Memory B cell (primary cell): ENCODE measurements around the gene PIGZ.

Experiments used
- ATAC-seq: fragments of 150-1000 bp; cut with Tn5 transposase; 2 replicates; pipeline ENCODE4 v1.10.0; 2021; ENCODE audit warnings: low read depth, mild to moderate bottlenecking, moderate library complexity
- DNase-seq, 2 donors: peaks; one replicate each; pipeline ENCODE4 v3.0.0; 2022; ENCODE audit warnings: low spot score in 2 of 2
- H3K27ac Mint-ChIP-seq: one replicate; pipeline ENCODE4 v1.8.0; 2022; ENCODE audit warnings: mild to moderate bottlenecking, moderate library complexity, mixed read lengths
- H3K27me3 Mint-ChIP-seq: one replicate; pipeline ENCODE4 v1.8.0; 2022; ENCODE audit warnings: mixed read lengths
- H3K36me3 Mint-ChIP-seq: one replicate; pipeline ENCODE4 v1.8.0; 2022; ENCODE audit warnings: mild to moderate bottlenecking, mixed read lengths
- H3K4me1 Mint-ChIP-seq: one replicate; pipeline ENCODE4 v1.8.0; 2022; ENCODE audit warnings: mixed read lengths
- H3K4me3 Mint-ChIP-seq: one replicate; pipeline ENCODE4 v1.8.0; 2022; ENCODE audit warnings: mild to moderate bottlenecking, moderate library complexity, mixed read lengths
- H3K9me3 Mint-ChIP-seq: one replicate; pipeline ENCODE4 v1.8.0; 2022; ENCODE audit warnings: mixed read lengths

PIGZ gene

GRCh38 chr3:196994056-196994455 is 25.4 kb upstream of the PIGZ start:
- ATAC-seq = no peak
- no peak overlapping the region for H3K27ac Mint-ChIP-seq
- no peaks in the 10 kb centered on the region for H3K9me3 Mint-ChIP-seq

GRCh38 chr3:196992461-196993065 is 23.9 kb upstream of the PIGZ start:
- no peak for DNase-seq
- H3K9me3 Mint-ChIP-seq = no peaks in the 10 kb centered on the region
- H3K4me1 Mint-ChIP-seq = no peaks in the 10 kb centered on the region
- H3K27me3 Mint-ChIP-seq = peaks cover 3% of the 10 kb centered on the region
- no peak overlapping the region for H3K27ac Mint-ChIP-seq
- ATAC-seq = no peak
- no peak overlapping the region for H3K4me3 Mint-ChIP-seq
- no peaks in the 10 kb centered on the region for H3K36me3 Mint-ChIP-seq

More at GRCh38 chr3:196994056-196994455, 25.4 kb upstream of the PIGZ start:
- no peaks in the 10 kb centered on the region for H3K36me3 Mint-ChIP-seq
- no peak overlapping the region for H3K4me3 Mint-ChIP-seq
- H3K4me1 Mint-ChIP-seq = no peaks in the 10 kb centered on the region
- no peaks in the 10 kb centered on the region for H3K27me3 Mint-ChIP-seq
- DNase-seq = no peak

GRCh38 chr3:196991581-196992460 is 23.2 kb upstream of the PIGZ start:
- H3K9me3 Mint-ChIP-seq = no peaks in the 10 kb centered on the region
- H3K4me3 Mint-ChIP-seq = no peak overlapping the region
- DNase-seq = no peak
- no peaks in the 10 kb centered on the region for H3K4me1 Mint-ChIP-seq
- peaks cover 6% of the 10 kb centered on the region for H3K27me3 Mint-ChIP-seq
- no peak overlapping the region for H3K27ac Mint-ChIP-seq
- no peaks in the 10 kb centered on the region for H3K36me3 Mint-ChIP-seq
- ATAC-seq = no peak

- peaks cover 6% of the 10 kb centered on the region for H3K27me3 Mint-ChIP-seq
- no peaks in the 10 kb centered on the region for H3K4me1 Mint-ChIP-seq
- no peaks in the 10 kb centered on the region for H3K36me3 Mint-ChIP-seq
- DNase-seq (no peak), ATAC-seq (no peak)
- no peak overlapping the region for H3K27ac Mint-ChIP-seq
- no peak overlapping the region for H3K4me3 Mint-ChIP-seq
- H3K9me3 Mint-ChIP-seq = no peaks in the 10 kb centered on the region
Measured at GRCh38 chr3:196990601-196991007, 22.0 kb upstream of the PIGZ start.

- Mint-ChIP-seq H3K4me1 (no peaks in the 10 kb centered on the region), H3K9me3 (no peaks in the 10 kb centered on the region), H3K27ac (no peak overlapping the region), H3K4me3 (no peak overlapping the region), H3K27me3 (peaks cover 11% of the 10 kb centered on the region), H3K36me3 (peaks cover 2% of the 10 kb centered on the region)
- DNase-seq (no peak), ATAC-seq (no peak)
Measured at GRCh38 chr3:196989721-196990262, 21.2 kb upstream of the PIGZ start.

DNA sequence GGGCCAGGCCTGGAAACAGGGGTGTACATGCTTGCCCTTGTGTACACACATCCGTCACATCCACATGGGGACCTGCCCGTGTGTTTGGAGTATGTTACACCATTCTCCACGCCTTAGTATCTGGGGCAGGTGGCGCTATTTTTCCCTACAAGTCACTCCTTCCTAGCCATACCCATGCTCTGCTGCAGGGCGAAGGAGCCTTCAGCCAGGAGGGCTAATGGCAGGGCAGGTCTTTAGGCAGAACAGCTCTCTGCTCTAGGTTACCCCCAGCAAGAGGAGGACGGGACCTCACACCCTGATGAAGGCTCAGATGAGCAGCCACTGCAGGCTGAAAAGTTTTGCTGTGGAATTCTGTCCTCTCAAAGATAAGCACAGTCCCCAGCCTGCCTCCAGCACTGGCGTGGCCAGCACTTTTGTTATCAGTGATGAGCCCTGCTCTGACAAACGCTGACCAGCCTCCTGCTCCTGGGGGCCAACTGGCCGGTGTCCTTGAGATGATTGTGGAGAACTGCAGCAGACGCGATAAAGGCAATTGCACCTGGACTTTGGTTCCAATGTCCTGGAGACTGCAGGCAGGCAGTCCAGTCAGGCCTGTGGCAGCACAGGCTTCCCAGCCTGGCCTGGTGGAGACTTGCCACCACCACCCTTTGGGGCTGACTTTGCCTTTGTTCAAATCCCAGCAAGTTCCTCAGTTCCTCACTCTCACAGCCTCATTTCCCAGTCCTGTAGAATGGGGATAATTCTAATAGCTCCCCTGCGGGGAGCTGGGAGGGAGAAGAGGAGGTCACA is 19.8 kb upstream of the PIGZ start:
- DNase-seq = no peak
- H3K4me1 Mint-ChIP-seq = no peaks in the 10 kb centered on the region
- peaks cover 14% of the 10 kb centered on the region for H3K27me3 Mint-ChIP-seq
- peaks cover 7% of the 10 kb centered on the region for H3K9me3 Mint-ChIP-seq
- H3K36me3 Mint-ChIP-seq = peaks cover 4% of the 10 kb centered on the region
- no peak overlapping the region for H3K27ac Mint-ChIP-seq
- ATAC-seq = no peak
- H3K4me3 Mint-ChIP-seq = no peak overlapping the region

DNA sequence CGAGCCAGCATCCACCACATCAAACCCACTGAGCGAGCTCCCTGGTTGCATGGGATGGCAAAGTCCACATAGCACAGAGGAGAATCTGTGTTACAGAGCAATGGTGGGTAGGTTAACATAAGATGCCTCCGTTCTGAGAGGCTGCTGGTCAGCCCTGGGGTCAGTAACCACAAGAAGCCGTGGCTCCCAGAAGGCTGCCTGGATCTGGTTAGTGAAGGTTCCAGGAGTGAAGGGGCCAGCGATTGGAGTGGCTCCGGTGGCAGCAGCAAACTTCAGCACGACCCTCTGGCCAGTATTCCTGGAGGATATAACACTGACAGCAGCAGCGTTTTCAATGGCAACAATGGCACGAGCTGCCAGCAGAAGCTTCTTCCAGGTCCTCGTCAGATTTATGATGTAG is 18.4 kb upstream of the PIGZ start:
- ATAC-seq (no peak), DNase-seq (no peak)
- peaks cover 7% of the 10 kb centered on the region for H3K36me3 Mint-ChIP-seq
- no peak overlapping the region for H3K27ac Mint-ChIP-seq
- no peaks in the 10 kb centered on the region for H3K4me1 Mint-ChIP-seq
- no peak overlapping the region for H3K4me3 Mint-ChIP-seq
- peaks cover 14% of the 10 kb centered on the region for H3K27me3 Mint-ChIP-seq
- peaks cover 11% of the 10 kb centered on the region for H3K9me3 Mint-ChIP-seq

- H3K4me1 Mint-ChIP-seq = peaks cover 4% of the 10 kb centered on the region
- DNase-seq (no peak), ATAC-seq (peak; percentile 45)
- peaks cover 18% of the 10 kb centered on the region for H3K27me3 Mint-ChIP-seq
- H3K4me3 Mint-ChIP-seq = no peak overlapping the region
- H3K36me3 Mint-ChIP-seq = peaks cover 10% of the 10 kb centered on the region
- peaks cover 13% of the 10 kb centered on the region for H3K9me3 Mint-ChIP-seq
- no peak overlapping the region for H3K27ac Mint-ChIP-seq
Measured at GRCh38 chr3:196985954-196986885, 17.6 kb upstream of the PIGZ start.

DNA sequence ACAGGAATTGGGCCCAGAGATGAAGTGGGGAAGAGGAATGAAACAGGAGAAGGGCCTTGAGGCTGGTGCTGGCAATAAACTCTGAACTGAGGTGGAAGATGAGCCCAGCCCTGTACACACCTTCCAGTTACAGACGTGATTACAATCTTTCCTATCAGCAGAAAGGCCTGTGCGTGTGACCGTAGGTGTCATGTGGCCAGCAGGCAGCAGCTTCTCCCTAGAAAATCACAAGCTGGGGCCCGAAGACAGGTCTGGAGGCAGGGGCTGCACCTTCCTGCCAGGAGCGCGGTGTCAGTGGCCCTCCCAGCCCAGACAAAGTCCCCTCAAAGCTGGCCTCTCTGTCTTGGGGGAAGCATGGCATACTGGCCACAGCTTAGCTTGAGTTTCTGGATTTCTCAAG is 16.7 kb upstream of the PIGZ start:
- no peak for ATAC-seq
- H3K4me1 Mint-ChIP-seq = peaks cover 4% of the 10 kb centered on the region
- peaks cover 10% of the 10 kb centered on the region for H3K36me3 Mint-ChIP-seq
- peaks cover 18% of the 10 kb centered on the region for H3K27me3 Mint-ChIP-seq
- no peak overlapping the region for H3K27ac Mint-ChIP-seq
- DNase-seq = no peak
- H3K4me3 Mint-ChIP-seq = no peak overlapping the region
- peaks cover 13% of the 10 kb centered on the region for H3K9me3 Mint-ChIP-seq

DNA sequence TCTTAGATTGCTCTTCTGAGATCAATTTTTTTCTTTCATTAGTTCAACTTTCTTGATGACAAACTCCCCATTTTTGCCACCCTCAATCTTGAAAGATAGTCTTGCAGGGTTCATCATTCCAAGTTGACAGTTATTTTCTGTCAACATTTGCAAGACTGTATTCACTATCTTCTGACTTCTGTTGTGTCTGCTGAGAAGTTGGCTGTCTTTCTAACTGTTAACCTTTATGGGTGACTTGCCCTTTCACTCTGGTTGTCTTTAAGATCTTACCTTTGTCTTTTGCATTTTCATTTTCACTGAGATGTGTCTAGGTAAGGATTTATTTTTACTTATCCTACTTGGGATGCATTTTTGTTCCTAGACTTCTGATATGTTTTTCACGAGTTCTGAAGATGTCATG is 14.6 kb upstream of the PIGZ start:
- peaks cover 10% of the 10 kb centered on the region for H3K36me3 Mint-ChIP-seq

GRCh38 chr3:196981657-196982056 is 13.0 kb upstream of the PIGZ start:
- no peak overlapping the region for H3K27ac Mint-ChIP-seq
- peaks cover 10% of the 10 kb centered on the region for H3K36me3 Mint-ChIP-seq
- ATAC-seq (no peak), DNase-seq (no peak)
- peak overlapping the region; percentile 35 for H3K4me3 Mint-ChIP-seq
- peaks cover 12% of the 10 kb centered on the region for H3K27me3 Mint-ChIP-seq
- peaks cover 13% of the 10 kb centered on the region for H3K9me3 Mint-ChIP-seq
- peaks cover 4% of the 10 kb centered on the region for H3K4me1 Mint-ChIP-seq

More for the DNA sequence above, 14.6 kb upstream of the PIGZ start:
- Mint-ChIP-seq H3K27me3 (peaks cover 16% of the 10 kb centered on the region), H3K27ac (no peak overlapping the region), H3K4me3 (no peak overlapping the region), H3K9me3 (peaks cover 13% of the 10 kb centered on the region), H3K4me1 (peaks cover 4% of the 10 kb centered on the region)
- no peak for ATAC-seq
- no peak for DNase-seq

- Mint-ChIP-seq H3K4me3 (no peak overlapping the region), H3K36me3 (peaks cover 8% of the 10 kb centered on the region), H3K27ac (no peak overlapping the region), H3K9me3 (peaks cover 13% of the 10 kb centered on the region), H3K4me1 (peaks cover 4% of the 10 kb centered on the region), H3K27me3 (peaks cover 7% of the 10 kb centered on the region)
- DNase-seq (no peak), ATAC-seq (no peak)
Measured at GRCh38 chr3:196979545-196979944, 10.9 kb upstream of the PIGZ start.

DNA sequence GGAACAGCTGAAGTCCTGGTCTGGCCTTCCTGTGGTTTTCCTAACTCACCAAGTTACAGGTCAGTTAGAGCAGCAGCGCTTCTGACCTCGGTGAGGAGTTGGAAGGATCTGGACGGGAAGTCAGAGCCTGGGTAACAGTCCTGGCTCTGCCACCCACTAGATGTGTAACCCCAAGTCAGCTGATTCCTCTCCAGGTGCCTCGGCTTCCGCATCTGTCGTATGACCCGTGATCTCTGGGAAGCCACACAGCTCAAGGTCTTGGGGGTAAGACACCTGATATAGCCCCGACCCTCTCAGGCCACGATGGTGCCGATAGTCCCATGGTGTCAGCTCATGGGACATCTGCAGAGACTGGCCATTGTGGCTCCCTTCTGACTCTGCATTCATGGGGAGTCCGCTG is 8.3 kb upstream of the PIGZ start:
- Mint-ChIP-seq H3K27ac (no peak overlapping the region), H3K36me3 (peaks cover 3% of the 10 kb centered on the region), H3K4me1 (peaks cover 4% of the 10 kb centered on the region), H3K27me3 (peaks cover 4% of the 10 kb centered on the region), H3K9me3 (peaks cover 2% of the 10 kb centered on the region), H3K4me3 (no peak overlapping the region)
- ATAC-seq (no peak), DNase-seq (no peak)
